ENCODE data around the gene CDC42BPG. TPM values are rescaled to one million over a fixed set of nuclear protein-coding genes. Genes with fewer than 3 reads are reported as not detected.
A peak's percentile ranks its signal among the peaks of the same experiment; 100 is the strongest.

The CDC42BPG gene
- total RNA-seq, 1 experiment from 2014 or later: 0.15 TPM

GRCh38 chr11:64787526-64788320 is 56.7 kb downstream of the CDC42BPG start:
- DNase-seq: peak; percentile 85
- no peak overlapping the region for H3K9ac ChIP-seq (ENCODE audit: low read length)

GRCh38 chr11:64786308-64786707 is 58.1 kb downstream of the CDC42BPG start:
- H3K36me3 ChIP-seq (ENCODE audit: insufficient read depth, low read length): no peaks in the 10 kb centered on the region
- H3K9ac ChIP-seq (ENCODE audit: low read length): no peak overlapping the region
- no peaks in the 10 kb centered on the region for H3K27me3 ChIP-seq (ENCODE audit: low read length)
- no peak overlapping the region for H3K4me2 ChIP-seq (ENCODE audit: low read depth, low read length, poor library complexity, severe bottlenecking)
- no peak for DNase-seq
- no peak overlapping the region for H3K4me3 ChIP-seq (ENCODE audit: low read length)
- H2AFZ ChIP-seq (ENCODE audit: low read length): no peak overlapping the region
- H3K9me3 ChIP-seq (ENCODE audit: low read length): no peaks in the 10 kb centered on the region
- no peaks in the 10 kb centered on the region for H3K9me2 ChIP-seq (replicated peaks; ENCODE audit: insufficient read depth, low read length)
- no peak overlapping the region for H3K27ac ChIP-seq (ENCODE audit: low read length)
- no peaks in the 10 kb centered on the region for H4K20me1 ChIP-seq (ENCODE audit: insufficient read depth, low read depth, low read length)
- peaks cover 18% of the 10 kb centered on the region for H3K4me1 ChIP-seq (ENCODE audit: low read length)
- no peaks in the 10 kb centered on the region for H3K79me2 ChIP-seq (ENCODE audit: low read length)

More at GRCh38 chr11:64787526-64788320, 56.7 kb downstream of the CDC42BPG start:
- H3K4me1 ChIP-seq (ENCODE audit: low read length): peaks cover 9% of the 10 kb centered on the region
- no peaks in the 10 kb centered on the region for H3K9me3 ChIP-seq (ENCODE audit: low read length)
- no peak overlapping the region for H3K27ac ChIP-seq (ENCODE audit: low read length)
- H3K36me3 ChIP-seq (ENCODE audit: insufficient read depth, low read length): no peaks in the 10 kb centered on the region
- H4K20me1 ChIP-seq (ENCODE audit: insufficient read depth, low read depth, low read length): no peaks in the 10 kb centered on the region
- no peak overlapping the region for H3K4me3 ChIP-seq (ENCODE audit: low read length)
- no peaks in the 10 kb centered on the region for H3K27me3 ChIP-seq (ENCODE audit: low read length)
- no peak overlapping the region for H2AFZ ChIP-seq (ENCODE audit: low read length)
- no peak overlapping the region for H3K4me2 ChIP-seq (ENCODE audit: low read depth, low read length, poor library complexity, severe bottlenecking)
- no peaks in the 10 kb centered on the region for H3K9me2 ChIP-seq (replicated peaks; ENCODE audit: insufficient read depth, low read length)
- H3K79me2 ChIP-seq (ENCODE audit: low read length): no peaks in the 10 kb centered on the region

- no peak overlapping the region for H3K4me3 ChIP-seq (ENCODE audit: low read length)
- no peak for DNase-seq
- no peak overlapping the region for H3K4me2 ChIP-seq (ENCODE audit: low read depth, low read length, poor library complexity, severe bottlenecking)
- H2AFZ ChIP-seq (ENCODE audit: low read length): no peak overlapping the region
- no peaks in the 10 kb centered on the region for H3K9me3 ChIP-seq (ENCODE audit: low read length)
- no peaks in the 10 kb centered on the region for H4K20me1 ChIP-seq (ENCODE audit: insufficient read depth, low read depth, low read length)
- peaks cover 23% of the 10 kb centered on the region for H3K4me1 ChIP-seq (ENCODE audit: low read length)
- no peak overlapping the region for H3K27ac ChIP-seq (ENCODE audit: low read length)
- H3K9me2 ChIP-seq (replicated peaks; ENCODE audit: insufficient read depth, low read length): no peaks in the 10 kb centered on the region
- no peak overlapping the region for H3K9ac ChIP-seq (ENCODE audit: low read length)
- no peaks in the 10 kb centered on the region for H3K27me3 ChIP-seq (ENCODE audit: low read length)
- no peaks in the 10 kb centered on the region for H3K36me3 ChIP-seq (ENCODE audit: insufficient read depth, low read length)
- H3K79me2 ChIP-seq (ENCODE audit: low read length): no peaks in the 10 kb centered on the region
These were observed 59.5 kb downstream of the CDC42BPG start for GRCh38 chr11:64784813-64785581.

GRCh38 chr11:64778473-64779298 is 65.8 kb downstream of the CDC42BPG start, which contains the start of gene SF1:
Gene SF1, minus strand, starts transcription at chr11:64778542. Its CDS starts 150 bp downstream, at chr11:64778392.
- Histone ChIP-seq H2AFZ (ENCODE audit: low read length) (peak within 1 kb of the TSS; percentile 15; the same call in 1 of the 2 replicates), H3K4me1 (ENCODE audit: low read length) (peaks cover 50% of the 10 kb centered on the region)

GRCh38 chr11:64778223-64778472 is 66.3 kb downstream of the CDC42BPG start:
- Histone ChIP-seq H3K79me2 (ENCODE audit: low read length) (peaks cover 43% of the 10 kb centered on the region), H3K4me1 (ENCODE audit: low read length) (peaks cover 54% of the 10 kb centered on the region), H3K27ac (ENCODE audit: low read length) (peak overlapping the region; percentile 85), H3K9me2 (replicated peaks; ENCODE audit: insufficient read depth, low read length) (no peaks in the 10 kb centered on the region), H3K27me3 (ENCODE audit: low read length) (no peaks in the 10 kb centered on the region), H3K9ac (ENCODE audit: low read length) (peak overlapping the region; percentile 97), H3K36me3 (ENCODE audit: insufficient read depth, low read length) (peaks cover 42% of the 10 kb centered on the region), H4K20me1 (ENCODE audit: insufficient read depth, low read depth, low read length) (peaks cover 43% of the 10 kb centered on the region), H3K4me2 (ENCODE audit: low read depth, low read length, poor library complexity, severe bottlenecking) (peak overlapping the region; percentile 60), H3K9me3 (ENCODE audit: low read length) (no peaks in the 10 kb centered on the region), H2AFZ (ENCODE audit: low read length) (no peak overlapping the region), H3K4me3 (ENCODE audit: low read length) (peak overlapping the region; percentile 79)
- DNase-seq: no peak

More at GRCh38 chr11:64778473-64779298, 65.8 kb downstream of the CDC42BPG start, which contains the start of gene SF1:
- Histone ChIP-seq H3K9ac (ENCODE audit: low read length) (peak within 1 kb of the TSS; percentile 97), H3K4me2 (ENCODE audit: low read depth, low read length, poor library complexity, severe bottlenecking) (peak within 1 kb of the TSS; percentile 97), H3K36me3 (ENCODE audit: insufficient read depth, low read length) (peaks cover 37% of the 10 kb centered on the region), H3K9me3 (ENCODE audit: low read length) (no peaks in the 10 kb centered on the region), H3K4me3 (ENCODE audit: low read length) (peak within 1 kb of the TSS; percentile 94), H3K79me2 (ENCODE audit: low read length) (peaks cover 38% of the 10 kb centered on the region), H3K27ac (ENCODE audit: low read length) (peak within 1 kb of the TSS; percentile 92), H3K9me2 (replicated peaks; ENCODE audit: insufficient read depth, low read length) (no peaks in the 10 kb centered on the region), H3K27me3 (ENCODE audit: low read length) (no peaks in the 10 kb centered on the region), H4K20me1 (ENCODE audit: insufficient read depth, low read depth, low read length) (peaks cover 37% of the 10 kb centered on the region)
- peak; percentile 100 for DNase-seq

- H3K27me3 ChIP-seq (ENCODE audit: low read length): no peaks in the 10 kb centered on the region
- H3K36me3 ChIP-seq (ENCODE audit: insufficient read depth, low read length): peaks cover 47% of the 10 kb centered on the region
- peak overlapping the region; percentile 97 for H3K4me2 ChIP-seq (ENCODE audit: low read depth, low read length, poor library complexity, severe bottlenecking)
- H2AFZ ChIP-seq (ENCODE audit: low read length): no peak overlapping the region
- H3K79me2 ChIP-seq (ENCODE audit: low read length): peaks cover 48% of the 10 kb centered on the region
- peak overlapping the region; percentile 85 for H3K27ac ChIP-seq (ENCODE audit: low read length)
- H3K9ac ChIP-seq (ENCODE audit: low read length): peak overlapping the region; percentile 97
- H3K4me1 ChIP-seq (ENCODE audit: low read length): peaks cover 52% of the 10 kb centered on the region
- H3K9me2 ChIP-seq (replicated peaks; ENCODE audit: insufficient read depth, low read length): no peaks in the 10 kb centered on the region
- H3K4me3 ChIP-seq (ENCODE audit: low read length): peak overlapping the region; percentile 94
- DNase-seq: peak; percentile 94
- peaks cover 48% of the 10 kb centered on the region for H4K20me1 ChIP-seq (ENCODE audit: insufficient read depth, low read depth, low read length)
- H3K9me3 ChIP-seq (ENCODE audit: low read length): no peaks in the 10 kb centered on the region
These were observed 66.8 kb downstream of the CDC42BPG start for GRCh38 chr11:64777449-64778222.

GRCh38 chr11:64776875-64777274 is 67.6 kb downstream of the CDC42BPG start:
- Histone ChIP-seq H2AFZ (ENCODE audit: low read length) (no peak overlapping the region), H3K9ac (ENCODE audit: low read length) (peak overlapping the region; percentile 97), H3K9me2 (replicated peaks; ENCODE audit: insufficient read depth, low read length) (no peaks in the 10 kb centered on the region), H3K4me2 (ENCODE audit: low read depth, low read length, poor library complexity, severe bottlenecking) (peak overlapping the region; percentile 97), H3K4me3 (ENCODE audit: low read length) (peak overlapping the region; percentile 94), H4K20me1 (ENCODE audit: insufficient read depth, low read depth, low read length) (peaks cover 53% of the 10 kb centered on the region), H3K9me3 (ENCODE audit: low read length) (no peaks in the 10 kb centered on the region), H3K79me2 (ENCODE audit: low read length) (peaks cover 56% of the 10 kb centered on the region), H3K4me1 (ENCODE audit: low read length) (peaks cover 46% of the 10 kb centered on the region), H3K27me3 (ENCODE audit: low read length) (no peaks in the 10 kb centered on the region), H3K27ac (ENCODE audit: low read length) (peak overlapping the region; percentile 40), H3K36me3 (ENCODE audit: insufficient read depth, low read length) (peaks cover 55% of the 10 kb centered on the region)
- DNase-seq: no peak
